Activated CD4-positive, alpha-beta T cell treated with anti-CD3 and anti-CD28 coated beads for 4 hours (primary cell): ENCODE measurements around the gene SOX13.
"Not testable (repeated sequence)": the region's sequence is repeated elsewhere in the genome, so short reads cannot be mapped to it uniquely, and the experiment has no call there.

Source experiments
- DNase-seq, 2 donors: peaks; one replicate each; pipeline ENCODE4 v3.0.0-alpha.2; 2020

Gene SOX13

GRCh38 chr1:204087893-204088528 is 15.1 kb downstream of the SOX13 start:
- no peak for DNase-seq

GRCh38 chr1:204088596-204088995 is 15.7 kb downstream of the SOX13 start:
- DNase-seq, result no peak

- DNase-seq, result no peak
Measured at GRCh38 chr1:204089044-204089751, 16.3 kb downstream of the SOX13 start.

GRCh38 chr1:204090132-204090531 is 17.2 kb downstream of the SOX13 start:
- DNase-seq, result not testable (repeated sequence)

GRCh38 chr1:204091066-204091465 is 18.2 kb downstream of the SOX13 start:
- DNase-seq, result no peak

- DNase-seq, result no peak
Measured at GRCh38 chr1:204091787-204092312, 18.9 kb downstream of the SOX13 start.

GRCh38 chr1:204092632-204093420 is 19.9 kb downstream of the SOX13 start:
- DNase-seq, result no peak

- DNase-seq, result no peak
Measured at GRCh38 chr1:204093421-204093717, 20.5 kb downstream of the SOX13 start.

- DNase-seq, result no peak
Measured at GRCh38 chr1:204093781-204094180, 20.9 kb downstream of the SOX13 start.

GRCh38 chr1:204094313-204094729 is 21.4 kb downstream of the SOX13 start:
- DNase-seq, result no peak

GRCh38 chr1:204094856-204095634 is 22.1 kb downstream of the SOX13 start:
- no peak for DNase-seq

- no peak for DNase-seq
Measured at GRCh38 chr1:204096931-204097330, 24.0 kb downstream of the SOX13 start.

- no peak for DNase-seq
Measured at GRCh38 chr1:204098683-204099082, 25.8 kb downstream of the SOX13 start.

GRCh38 chr1:204099754-204100153 is 26.8 kb downstream of the SOX13 start:
- not testable (repeated sequence) for DNase-seq

GRCh38 chr1:204102029-204102611 is 29.2 kb downstream of the SOX13 start:
- peak in 1 of 2 donors; percentile 6 for DNase-seq

- no peak for DNase-seq
Measured at GRCh38 chr1:204102739-204103430, 30.0 kb downstream of the SOX13 start.

GRCh38 chr1:204103431-204103741 is 30.5 kb downstream of the SOX13 start:
- DNase-seq, result no peak

- peak in 1 of 2 donors; percentile 8 for DNase-seq
Measured at GRCh38 chr1:204104331-204105130, 31.6 kb downstream of the SOX13 start.

GRCh38 chr1:204105131-204105515 is 32.2 kb downstream of the SOX13 start:
- DNase-seq, result no peak

GRCh38 chr1:204106825-204107224 is 33.9 kb downstream of the SOX13 start:
- no peak for DNase-seq

GRCh38 chr1:204107892-204108291 is 35.0 kb downstream of the SOX13 start:
- no peak for DNase-seq
